GM23338 (cell line): Measurements from ENCODE around the gene ZSCAN1. TPM values are rescaled to one million over a fixed set of nuclear protein-coding genes. Genes with fewer than 3 reads are reported as not detected.

Experiments used
- ATAC-seq: fragments of 200-7000 bp; cut with Tn5 transposase; 3 replicates; pipeline ENCODE4 v1.9.1; 2020
- DNase-seq: peaks from one replicate; pipeline ENCODE4 v3.0.0-alpha.2; 2015; ENCODE audit warnings: low spot score
- H2AFZ ChIP-seq: fragments of 200-600 bp; sonication (generic); 2 replicates; pipeline ENCODE4 v1.8.0; 2016; ENCODE audit warnings: antibody characterized with exemption, mild to moderate bottlenecking, moderate library complexity
- H3F3A ChIP-seq: fragments of 200-600 bp; sonication (generic); replicated peaks from 2 replicates; pipeline ENCODE4 v1.8.0; 2017; ENCODE audit warnings: antibody characterized with exemption, mixed run types, low read depth
- H3K27ac ChIP-seq: fragments of 200-600 bp; sonication (generic); 2 replicates; pipeline ENCODE4 v1.6.1; 2016; ENCODE audit warnings: low read depth
- H3K27me3 ChIP-seq: fragments of 200-600 bp; sonication (generic); 2 replicates; pipeline ENCODE4 v1.8.0; 2016; ENCODE audit warnings: mild to moderate bottlenecking, mixed run types, moderate library complexity; ENCODE audit not compliant: insufficient read depth
- H3K36me3 ChIP-seq: fragments of 200-600 bp; sonication (generic); 2 replicates; pipeline ENCODE4 v1.8.0; 2016; ENCODE audit warnings: mild to moderate bottlenecking; ENCODE audit not compliant: insufficient read depth
- H3K4me1 ChIP-seq: fragments of 200-600 bp; sonication (generic); 2 replicates; pipeline ENCODE4 v1.8.0; 2016; ENCODE audit warnings: mild to moderate bottlenecking, moderate library complexity; ENCODE audit not compliant: insufficient read depth
- H3K4me2 ChIP-seq: fragments of 200-600 bp; sonication (generic); 2 replicates; pipeline ENCODE4 v1.7.1; 2017; ENCODE audit warnings: mixed run types
- H3K4me3 ChIP-seq: fragments of 200-600 bp; sonication (generic); 2 replicates; pipeline ENCODE4 v1.6.1; 2016; ENCODE audit warnings: mixed run types
- H3K79me2 ChIP-seq: fragments of 200-600 bp; sonication (generic); replicated peaks from 2 replicates; pipeline ENCODE4 v1.8.0; 2017; ENCODE audit warnings: mild to moderate bottlenecking; ENCODE audit not compliant: insufficient read depth
- H3K9me2 ChIP-seq: fragments of 200-600 bp; sonication (generic); 2 replicates; pipeline ENCODE4 v1.8.0; 2017; ENCODE audit not compliant: insufficient read depth
- H4K20me1 ChIP-seq: fragments of 200-600 bp; sonication (generic); replicated peaks from 2 replicates; pipeline ENCODE4 v1.8.0; 2017; ENCODE audit warnings: mild to moderate bottlenecking; ENCODE audit not compliant: insufficient read depth
- H3K27ac Mint-ChIP-seq: 2 replicates; pipeline ENCODE4 v1.8.0; 2020; ENCODE audit warnings: inconsistent platforms, mild to moderate bottlenecking, moderate library complexity, mixed read lengths
- H3K27me3 Mint-ChIP-seq: 3 replicates; pipeline ENCODE4 v1.8.0; 2022; ENCODE audit warnings: low read depth, mild to moderate bottlenecking, moderate library complexity, mixed read lengths, inconsistent platforms; ENCODE audit not compliant: insufficient read depth, poor library complexity
- H3K36me3 Mint-ChIP-seq: 3 replicates; pipeline ENCODE4 v1.8.0; 2021; ENCODE audit warnings: low read depth, mild to moderate bottlenecking, inconsistent platforms, moderate library complexity, mixed read lengths
- H3K4me1 Mint-ChIP-seq: 3 replicates; pipeline ENCODE4 v1.8.0; 2020; ENCODE audit warnings: mild to moderate bottlenecking, inconsistent platforms, mixed read lengths
- H3K4me3 Mint-ChIP-seq: 3 replicates; pipeline ENCODE4 v1.8.0; 2021; ENCODE audit warnings: moderate library complexity, mild to moderate bottlenecking, inconsistent platforms, mixed read lengths
- H3K9me3 Mint-ChIP-seq: 3 replicates; pipeline ENCODE4 v1.8.0; 2020; ENCODE audit warnings: moderate library complexity, mild to moderate bottlenecking, inconsistent platforms, mixed read lengths
- CREB1 ChIP-seq: fragments of 250-450 bp; sonication (Bioruptor Pico); IDR thresholded peaks from 2 replicates; pipeline ENCODE4 v1.5.0; 2020; ENCODE audit warnings: low read depth, mild to moderate bottlenecking, moderate library complexity
- EZH2 ChIP-seq: fragments of 200-600 bp; sonication (generic); IDR thresholded peaks from one replicate; pipeline ENCODE4 v1.8.0; 2017; ENCODE audit warnings: antibody characterized with exemption, mild to moderate bottlenecking, low read depth; ENCODE audit not compliant: unreplicated experiment
- EZH2phosphoT487 ChIP-seq: fragments of 200-600 bp; sonication (generic); IDR thresholded peaks from one replicate; pipeline ENCODE4 v1.8.1; 2018; ENCODE audit warnings: antibody characterized with exemption; ENCODE audit not compliant: unreplicated experiment
- JUNB ChIP-seq: IDR thresholded peaks from one replicate; pipeline ENCODE4 v1.6.1; 2016; ENCODE audit warnings: antibody characterized with exemption; ENCODE audit not compliant: unreplicated experiment
- NANOG ChIP-seq: IDR thresholded peaks from 2 replicates; pipeline ENCODE4 v1.6.1; 2016; ENCODE audit warnings: antibody characterized with exemption, borderline replicate concordance
- POLR2AphosphoS5 ChIP-seq: IDR thresholded peaks from 2 replicates; pipeline ENCODE4 v1.6.1; 2016; ENCODE audit warnings: antibody characterized with exemption, low read depth
- STAT1 ChIP-seq: IDR thresholded peaks from one replicate; pipeline ENCODE4 v1.6.1; 2016; ENCODE audit warnings: antibody characterized with exemption; ENCODE audit not compliant: unreplicated experiment
- ZNF114 ChIP-seq: fragments of 250-450 bp; sonication (Bioruptor Pico); IDR thresholded peaks from 2 replicates; pipeline ENCODE4 v1.5.0; 2020; ENCODE audit warnings: mild to moderate bottlenecking, moderate library complexity
- ZNF331 ChIP-seq: fragments of 250-450 bp; sonication (Bioruptor Pico); IDR thresholded peaks from 2 replicates; pipeline ENCODE4 v1.5.0; 2020; ENCODE audit warnings: low read depth, mild to moderate bottlenecking, moderate library complexity
- polyA plus RNA-seq: library from polyadenylated mRNA; unstranded; fragments of >200 nt; fragmentation: Nextera tagmentation; extraction: Ambion mirVana; gene quantifications from 2 replicates; pipeline ENCODE4 v1.2.1, GENCODE V29; 2016
- total RNA-seq: library from RNA; depleted of rRNA; stranded (reverse); fragments of >200 nt; shearing (Covaris generic); gene quantifications from 2 replicates; pipeline ENCODE4 v1.2.3, GENCODE V29; 2014
- TF ChIP-seq, protein P1 (sequence below): IDR thresholded peaks from one replicate; pipeline ENCODE4 v1.6.1; 2018; ENCODE audit warnings: antibody characterized with exemption; ENCODE audit not compliant: unreplicated experiment
- TF ChIP-seq, protein P2 (sequence below): fragments of 250-450 bp; sonication (Bioruptor Pico); IDR thresholded peaks from 2 replicates; pipeline ENCODE4 v1.5.0; 2020; ENCODE audit warnings: mild to moderate bottlenecking, moderate library complexity
- TF ChIP-seq, protein P3 (sequence below), 2 experiments: fragments of 200-600 bp in 1 of 2; sonication (generic) in 1 of 2; conservative IDR thresholded peaks; 2 replicates each; pipeline versions ENCODE4 v1.5.1 to v1.6.1; 2016 to 2017; ENCODE audit warnings: antibody characterized with exemption in 2 of 2, low read depth in 2 of 2, mild to moderate bottlenecking in 2 of 2, moderate library complexity in 1 of 2
- TF ChIP-seq, protein P4 (sequence below): IDR thresholded peaks from 2 replicates; pipeline ENCODE4 v1.6.1; 2016; ENCODE audit warnings: antibody characterized with exemption

ZSCAN1 gene
- total and polyA plus RNA-seq, 2 experiments from 2014 or later, result 1.5 to 3.9 TPM

DNA sequence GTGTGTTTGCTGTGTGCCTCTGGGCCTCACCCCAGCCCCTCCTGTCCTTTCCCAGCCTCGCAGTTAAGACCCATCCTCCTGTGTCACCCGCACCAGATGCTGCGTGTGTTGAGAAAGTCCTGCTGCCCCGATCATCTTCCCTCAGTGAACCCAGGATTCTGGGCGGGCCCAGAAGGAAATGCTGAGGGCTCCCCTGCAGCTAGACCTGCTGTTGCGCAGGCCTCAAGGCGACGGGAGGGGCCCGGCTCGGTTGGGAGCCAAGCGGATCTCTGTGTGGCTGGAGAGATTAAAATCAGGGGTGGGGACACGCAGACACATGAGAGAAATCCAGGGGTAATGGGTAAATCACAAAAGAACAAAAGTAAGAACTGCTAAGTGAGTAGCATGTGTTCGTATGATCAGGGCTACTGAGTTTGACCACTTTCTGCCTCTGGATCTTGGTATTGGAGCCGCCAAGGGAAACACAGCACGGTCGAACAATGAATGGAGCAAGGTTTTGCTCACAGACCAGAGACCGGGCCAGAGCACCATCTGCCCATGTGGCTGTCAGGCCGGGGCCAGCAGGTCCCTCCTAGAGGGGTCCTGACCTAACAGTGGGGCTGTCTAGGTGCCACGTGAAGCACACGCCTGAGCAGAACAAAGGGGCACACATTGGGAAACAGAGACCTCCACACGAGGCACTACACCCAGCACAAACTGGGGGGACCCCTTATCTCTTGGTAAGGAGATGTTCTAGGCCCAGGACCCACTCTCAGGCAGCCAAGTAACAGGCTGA, 7.1 kb downstream of the ZSCAN1 start:
- no peak for DNase-seq
- Mint-ChIP-seq H3K9me3 (peaks cover 86% of the 10 kb centered on the region), H3K27me3 (peaks cover 11% of the 10 kb centered on the region)

More for the DNA sequence above, 7.1 kb downstream of the ZSCAN1 start:
- Mint-ChIP-seq H3K4me3 (no peak overlapping the region), H3K4me1 (peaks cover 3% of the 10 kb centered on the region; the same call in 2 of the 3 replicates), H3K36me3 (peaks cover 38% of the 10 kb centered on the region), H3K27ac (no peak overlapping the region)
- Histone ChIP-seq H3K79me2 (no peaks in the 10 kb centered on the region), H3K9me2 (no peaks in the 10 kb centered on the region), H3K4me2 (no peak overlapping the region), H3F3A (peaks cover 8% of the 10 kb centered on the region), H3K27ac (no peak overlapping the region), H3K36me3 (no peaks in the 10 kb centered on the region), H3K4me3 (no peak overlapping the region), H3K4me1 (peaks cover 25% of the 10 kb centered on the region), H4K20me1 (no peaks in the 10 kb centered on the region), H2AFZ (no peak overlapping the region), H3K27me3 (peaks cover 24% of the 10 kb centered on the region)
- no peak for TF ChIP-seq JUNB
- no peak for TF ChIP-seq EZH2
- no peak for TF ChIP-seq ZNF114
- no peak for TF ChIP-seq CREB1 (CRISPR knock-in tag)
- TF ChIP-seq, protein P1, sequence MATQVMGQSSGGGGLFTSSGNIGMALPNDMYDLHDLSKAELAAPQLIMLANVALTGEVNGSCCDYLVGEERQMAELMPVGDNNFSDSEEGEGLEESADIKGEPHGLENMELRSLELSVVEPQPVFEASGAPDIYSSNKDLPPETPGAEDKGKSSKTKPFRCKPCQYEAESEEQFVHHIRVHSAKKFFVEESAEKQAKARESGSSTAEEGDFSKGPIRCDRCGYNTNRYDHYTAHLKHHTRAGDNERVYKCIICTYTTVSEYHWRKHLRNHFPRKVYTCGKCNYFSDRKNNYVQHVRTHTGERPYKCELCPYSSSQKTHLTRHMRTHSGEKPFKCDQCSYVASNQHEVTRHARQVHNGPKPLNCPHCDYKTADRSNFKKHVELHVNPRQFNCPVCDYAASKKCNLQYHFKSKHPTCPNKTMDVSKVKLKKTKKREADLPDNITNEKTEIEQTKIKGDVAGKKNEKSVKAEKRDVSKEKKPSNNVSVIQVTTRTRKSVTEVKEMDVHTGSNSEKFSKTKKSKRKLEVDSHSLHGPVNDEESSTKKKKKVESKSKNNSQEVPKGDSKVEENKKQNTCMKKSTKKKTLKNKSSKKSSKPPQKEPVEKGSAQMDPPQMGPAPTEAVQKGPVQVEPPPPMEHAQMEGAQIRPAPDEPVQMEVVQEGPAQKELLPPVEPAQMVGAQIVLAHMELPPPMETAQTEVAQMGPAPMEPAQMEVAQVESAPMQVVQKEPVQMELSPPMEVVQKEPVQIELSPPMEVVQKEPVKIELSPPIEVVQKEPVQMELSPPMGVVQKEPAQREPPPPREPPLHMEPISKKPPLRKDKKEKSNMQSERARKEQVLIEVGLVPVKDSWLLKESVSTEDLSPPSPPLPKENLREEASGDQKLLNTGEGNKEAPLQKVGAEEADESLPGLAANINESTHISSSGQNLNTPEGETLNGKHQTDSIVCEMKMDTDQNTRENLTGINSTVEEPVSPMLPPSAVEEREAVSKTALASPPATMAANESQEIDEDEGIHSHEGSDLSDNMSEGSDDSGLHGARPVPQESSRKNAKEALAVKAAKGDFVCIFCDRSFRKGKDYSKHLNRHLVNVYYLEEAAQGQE, result no peak
- TF ChIP-seq EZH2phosphoT487, result no peak
- TF ChIP-seq, protein P2, sequence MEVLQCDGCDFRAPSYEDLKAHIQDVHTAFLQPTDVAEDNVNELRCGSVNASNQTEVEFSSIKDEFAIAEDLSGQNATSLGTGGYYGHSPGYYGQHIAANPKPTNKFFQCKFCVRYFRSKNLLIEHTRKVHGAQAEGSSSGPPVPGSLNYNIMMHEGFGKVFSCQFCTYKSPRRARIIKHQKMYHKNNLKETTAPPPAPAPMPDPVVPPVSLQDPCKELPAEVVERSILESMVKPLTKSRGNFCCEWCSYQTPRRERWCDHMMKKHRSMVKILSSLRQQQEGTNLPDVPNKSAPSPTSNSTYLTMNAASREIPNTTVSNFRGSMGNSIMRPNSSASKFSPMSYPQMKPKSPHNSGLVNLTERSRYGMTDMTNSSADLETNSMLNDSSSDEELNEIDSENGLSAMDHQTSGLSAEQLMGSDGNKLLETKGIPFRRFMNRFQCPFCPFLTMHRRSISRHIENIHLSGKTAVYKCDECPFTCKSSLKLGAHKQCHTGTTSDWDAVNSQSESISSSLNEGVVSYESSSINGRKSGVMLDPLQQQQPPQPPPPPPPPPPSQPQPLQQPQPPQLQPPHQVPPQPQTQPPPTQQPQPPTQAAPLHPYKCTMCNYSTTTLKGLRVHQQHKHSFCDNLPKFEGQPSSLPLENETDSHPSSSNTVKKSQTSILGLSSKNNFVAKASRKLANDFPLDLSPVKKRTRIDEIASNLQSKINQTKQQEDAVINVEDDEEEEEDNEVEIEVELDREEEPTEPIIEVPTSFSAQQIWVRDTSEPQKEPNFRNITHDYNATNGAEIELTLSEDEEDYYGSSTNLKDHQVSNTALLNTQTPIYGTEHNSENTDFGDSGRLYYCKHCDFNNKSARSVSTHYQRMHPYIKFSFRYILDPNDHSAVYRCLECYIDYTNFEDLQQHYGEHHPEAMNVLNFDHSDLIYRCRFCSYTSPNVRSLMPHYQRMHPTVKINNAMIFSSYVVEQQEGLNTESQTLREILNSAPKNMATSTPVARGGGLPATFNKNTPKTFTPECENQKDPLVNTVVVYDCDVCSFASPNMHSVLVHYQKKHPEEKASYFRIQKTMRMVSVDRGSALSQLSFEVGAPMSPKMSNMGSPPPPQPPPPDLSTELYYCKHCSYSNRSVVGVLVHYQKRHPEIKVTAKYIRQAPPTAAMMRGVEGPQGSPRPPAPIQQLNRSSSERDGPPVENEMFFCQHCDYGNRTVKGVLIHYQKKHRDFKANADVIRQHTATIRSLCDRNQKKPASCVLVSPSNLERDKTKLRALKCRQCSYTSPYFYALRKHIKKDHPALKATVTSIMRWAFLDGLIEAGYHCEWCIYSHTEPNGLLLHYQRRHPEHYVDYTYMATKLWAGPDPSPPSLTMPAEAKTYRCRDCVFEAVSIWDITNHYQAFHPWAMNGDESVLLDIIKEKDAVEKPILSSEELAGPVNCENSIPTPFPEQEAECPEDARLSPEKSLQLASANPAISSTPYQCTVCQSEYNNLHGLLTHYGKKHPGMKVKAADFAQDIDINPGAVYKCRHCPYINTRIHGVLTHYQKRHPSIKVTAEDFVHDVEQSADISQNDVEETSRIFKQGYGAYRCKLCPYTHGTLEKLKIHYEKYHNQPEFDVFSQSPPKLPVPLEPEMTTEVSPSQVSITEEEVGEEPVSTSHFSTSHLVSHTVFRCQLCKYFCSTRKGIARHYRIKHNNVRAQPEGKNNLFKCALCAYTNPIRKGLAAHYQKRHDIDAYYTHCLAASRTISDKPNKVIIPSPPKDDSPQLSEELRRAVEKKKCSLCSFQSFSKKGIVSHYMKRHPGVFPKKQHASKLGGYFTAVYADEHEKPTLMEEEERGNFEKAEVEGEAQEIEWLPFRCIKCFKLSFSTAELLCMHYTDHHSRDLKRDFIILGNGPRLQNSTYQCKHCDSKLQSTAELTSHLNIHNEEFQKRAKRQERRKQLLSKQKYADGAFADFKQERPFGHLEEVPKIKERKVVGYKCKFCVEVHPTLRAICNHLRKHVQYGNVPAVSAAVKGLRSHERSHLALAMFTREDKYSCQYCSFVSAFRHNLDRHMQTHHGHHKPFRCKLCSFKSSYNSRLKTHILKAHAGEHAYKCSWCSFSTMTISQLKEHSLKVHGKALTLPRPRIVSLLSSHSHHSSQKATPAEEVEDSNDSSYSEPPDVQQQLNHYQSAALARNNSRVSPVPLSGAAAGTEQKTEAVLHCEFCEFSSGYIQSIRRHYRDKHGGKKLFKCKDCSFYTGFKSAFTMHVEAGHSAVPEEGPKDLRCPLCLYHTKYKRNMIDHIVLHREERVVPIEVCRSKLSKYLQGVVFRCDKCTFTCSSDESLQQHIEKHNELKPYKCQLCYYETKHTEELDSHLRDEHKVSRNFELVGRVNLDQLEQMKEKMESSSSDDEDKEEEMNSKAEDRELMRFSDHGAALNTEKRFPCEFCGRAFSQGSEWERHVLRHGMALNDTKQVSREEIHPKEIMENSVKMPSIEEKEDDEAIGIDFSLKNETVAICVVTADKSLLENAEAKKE, result no peak
- no peak for TF ChIP-seq NANOG
- TF ChIP-seq, protein P3, sequence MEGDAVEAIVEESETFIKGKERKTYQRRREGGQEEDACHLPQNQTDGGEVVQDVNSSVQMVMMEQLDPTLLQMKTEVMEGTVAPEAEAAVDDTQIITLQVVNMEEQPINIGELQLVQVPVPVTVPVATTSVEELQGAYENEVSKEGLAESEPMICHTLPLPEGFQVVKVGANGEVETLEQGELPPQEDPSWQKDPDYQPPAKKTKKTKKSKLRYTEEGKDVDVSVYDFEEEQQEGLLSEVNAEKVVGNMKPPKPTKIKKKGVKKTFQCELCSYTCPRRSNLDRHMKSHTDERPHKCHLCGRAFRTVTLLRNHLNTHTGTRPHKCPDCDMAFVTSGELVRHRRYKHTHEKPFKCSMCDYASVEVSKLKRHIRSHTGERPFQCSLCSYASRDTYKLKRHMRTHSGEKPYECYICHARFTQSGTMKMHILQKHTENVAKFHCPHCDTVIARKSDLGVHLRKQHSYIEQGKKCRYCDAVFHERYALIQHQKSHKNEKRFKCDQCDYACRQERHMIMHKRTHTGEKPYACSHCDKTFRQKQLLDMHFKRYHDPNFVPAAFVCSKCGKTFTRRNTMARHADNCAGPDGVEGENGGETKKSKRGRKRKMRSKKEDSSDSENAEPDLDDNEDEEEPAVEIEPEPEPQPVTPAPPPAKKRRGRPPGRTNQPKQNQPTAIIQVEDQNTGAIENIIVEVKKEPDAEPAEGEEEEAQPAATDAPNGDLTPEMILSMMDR (conservative IDR thresholded peaks at IDR 0.05; ENCODE audit: low read depth in 2 of 2), result no peak
- TF ChIP-seq STAT1, result no peak
- no peak for TF ChIP-seq ZNF331
- no peak for TF ChIP-seq POLR2AphosphoS5
- TF ChIP-seq, protein P4, sequence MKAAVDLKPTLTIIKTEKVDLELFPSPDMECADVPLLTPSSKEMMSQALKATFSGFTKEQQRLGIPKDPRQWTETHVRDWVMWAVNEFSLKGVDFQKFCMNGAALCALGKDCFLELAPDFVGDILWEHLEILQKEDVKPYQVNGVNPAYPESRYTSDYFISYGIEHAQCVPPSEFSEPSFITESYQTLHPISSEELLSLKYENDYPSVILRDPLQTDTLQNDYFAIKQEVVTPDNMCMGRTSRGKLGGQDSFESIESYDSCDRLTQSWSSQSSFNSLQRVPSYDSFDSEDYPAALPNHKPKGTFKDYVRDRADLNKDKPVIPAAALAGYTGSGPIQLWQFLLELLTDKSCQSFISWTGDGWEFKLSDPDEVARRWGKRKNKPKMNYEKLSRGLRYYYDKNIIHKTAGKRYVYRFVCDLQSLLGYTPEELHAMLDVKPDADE, result no peak
- ATAC-seq, result no peak
